ENCODE measurements around the gene SARDH. TPM values are rescaled to one million over a fixed set of nuclear protein-coding genes. Genes with fewer than 3 reads are reported as not detected.

SARDH gene, protein sequence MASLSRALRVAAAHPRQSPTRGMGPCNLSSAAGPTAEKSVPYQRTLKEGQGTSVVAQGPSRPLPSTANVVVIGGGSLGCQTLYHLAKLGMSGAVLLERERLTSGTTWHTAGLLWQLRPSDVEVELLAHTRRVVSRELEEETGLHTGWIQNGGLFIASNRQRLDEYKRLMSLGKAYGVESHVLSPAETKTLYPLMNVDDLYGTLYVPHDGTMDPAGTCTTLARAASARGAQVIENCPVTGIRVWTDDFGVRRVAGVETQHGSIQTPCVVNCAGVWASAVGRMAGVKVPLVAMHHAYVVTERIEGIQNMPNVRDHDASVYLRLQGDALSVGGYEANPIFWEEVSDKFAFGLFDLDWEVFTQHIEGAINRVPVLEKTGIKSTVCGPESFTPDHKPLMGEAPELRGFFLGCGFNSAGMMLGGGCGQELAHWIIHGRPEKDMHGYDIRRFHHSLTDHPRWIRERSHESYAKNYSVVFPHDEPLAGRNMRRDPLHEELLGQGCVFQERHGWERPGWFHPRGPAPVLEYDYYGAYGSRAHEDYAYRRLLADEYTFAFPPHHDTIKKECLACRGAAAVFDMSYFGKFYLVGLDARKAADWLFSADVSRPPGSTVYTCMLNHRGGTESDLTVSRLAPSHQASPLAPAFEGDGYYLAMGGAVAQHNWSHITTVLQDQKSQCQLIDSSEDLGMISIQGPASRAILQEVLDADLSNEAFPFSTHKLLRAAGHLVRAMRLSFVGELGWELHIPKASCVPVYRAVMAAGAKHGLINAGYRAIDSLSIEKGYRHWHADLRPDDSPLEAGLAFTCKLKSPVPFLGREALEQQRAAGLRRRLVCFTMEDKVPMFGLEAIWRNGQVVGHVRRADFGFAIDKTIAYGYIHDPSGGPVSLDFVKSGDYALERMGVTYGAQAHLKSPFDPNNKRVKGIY
- 100 to 1,000 TPM in 3 of 6 experiments, 10 to 100 TPM in 3; 67.3 to 183 (median 101) TPM for total RNA-seq
- long read RNA-seq, partial matches to known transcripts, result 8 of 13 reads
- long read RNA-seq, other reads (novel, unspliced or antisense), result 1 of 13 reads

DNA sequence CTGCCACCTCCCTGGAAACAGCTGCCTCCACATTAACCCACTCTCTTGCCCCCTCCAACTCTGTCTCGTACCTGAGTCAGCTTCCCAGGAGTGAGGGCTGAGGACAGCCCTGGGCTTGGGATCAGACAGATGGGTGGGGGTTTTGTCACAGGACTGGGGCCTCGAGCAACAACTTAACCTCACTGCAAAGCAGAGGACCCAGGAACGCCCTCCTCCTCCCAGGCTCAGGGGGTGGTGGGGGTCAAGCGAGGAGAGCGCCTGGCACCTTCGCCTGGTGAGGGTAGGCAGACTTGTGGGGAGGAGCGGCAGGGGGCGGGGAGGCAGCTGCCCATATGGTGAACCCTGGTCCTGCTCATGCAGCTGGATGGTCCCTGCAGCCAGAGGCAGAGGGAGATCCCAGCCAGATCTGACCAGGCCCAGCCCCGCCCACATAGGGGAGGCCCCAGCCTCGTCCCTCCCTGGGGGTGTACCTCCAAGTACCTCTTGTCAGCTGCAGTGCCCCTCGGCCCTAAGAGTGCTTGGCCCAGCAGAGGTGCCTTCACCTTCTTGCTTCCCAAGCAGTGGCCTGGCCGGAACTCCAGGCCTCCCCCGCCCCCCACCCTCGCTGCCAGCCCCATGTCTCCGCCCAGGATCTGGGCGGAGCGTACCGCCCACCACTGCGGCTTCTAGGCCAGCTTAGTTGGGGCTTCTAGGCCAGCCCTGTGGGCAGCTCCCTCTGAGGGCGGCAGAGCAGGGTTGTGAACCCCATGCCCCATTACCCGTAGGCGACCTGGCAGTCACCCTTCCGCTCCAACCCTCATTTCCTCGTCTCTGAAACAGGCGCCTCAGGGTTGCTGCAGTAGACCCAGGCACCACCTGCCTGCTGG lies at the start of gene SARDH:
SARDH (minus strand) TSS at position 579 of the 866 bp plus-strand sequence. CDS start 4,179 bp downstream, outside the sequence.
- Histone ChIP-seq H3K4me1 (peaks cover 0 to 60% (median 17%) of the 10 kb centered on the region in 4 donors), H3K36me3 (no peaks in the 10 kb centered on the region), H3K9me3 (no peaks in the 10 kb centered on the region), H3K27me3 (no peaks in the 10 kb centered on the region), H3K4me3 (peak within 1 kb of the TSS; percentile 34 to 79 (median 77)), H3K27ac (peak within 1 kb of the TSS in 2 of 3 donors; percentile 83 to 91)
- DNase-seq, result peak; percentile 86 to 95 (median 95)
- TF ChIP-seq, protein P1, sequence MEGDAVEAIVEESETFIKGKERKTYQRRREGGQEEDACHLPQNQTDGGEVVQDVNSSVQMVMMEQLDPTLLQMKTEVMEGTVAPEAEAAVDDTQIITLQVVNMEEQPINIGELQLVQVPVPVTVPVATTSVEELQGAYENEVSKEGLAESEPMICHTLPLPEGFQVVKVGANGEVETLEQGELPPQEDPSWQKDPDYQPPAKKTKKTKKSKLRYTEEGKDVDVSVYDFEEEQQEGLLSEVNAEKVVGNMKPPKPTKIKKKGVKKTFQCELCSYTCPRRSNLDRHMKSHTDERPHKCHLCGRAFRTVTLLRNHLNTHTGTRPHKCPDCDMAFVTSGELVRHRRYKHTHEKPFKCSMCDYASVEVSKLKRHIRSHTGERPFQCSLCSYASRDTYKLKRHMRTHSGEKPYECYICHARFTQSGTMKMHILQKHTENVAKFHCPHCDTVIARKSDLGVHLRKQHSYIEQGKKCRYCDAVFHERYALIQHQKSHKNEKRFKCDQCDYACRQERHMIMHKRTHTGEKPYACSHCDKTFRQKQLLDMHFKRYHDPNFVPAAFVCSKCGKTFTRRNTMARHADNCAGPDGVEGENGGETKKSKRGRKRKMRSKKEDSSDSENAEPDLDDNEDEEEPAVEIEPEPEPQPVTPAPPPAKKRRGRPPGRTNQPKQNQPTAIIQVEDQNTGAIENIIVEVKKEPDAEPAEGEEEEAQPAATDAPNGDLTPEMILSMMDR (IDR thresholded peaks at IDR 0.05), result peak in 1 of 4 donors; percentile 11
- peak; percentile 72 for TF ChIP-seq POLR2A (IDR thresholded peaks at IDR 0.05)
- 16% methylated on average over 6 of the region's 25 CpGs for WGBS (ENCODE audit: insufficient coverage, low coverage, low lambda C conversion rate, missing lambda C conversion rate)
- intact Hi-C loops (cut with DNase I), result loop anchor here in 1 of 2 donors (10.0 kb wide), 1 partner anchor 213 kb away; the partner anchor contains the start of gene MYMK
- peak; percentile 72 to 87 (median 78) for ATAC-seq

DNA sequence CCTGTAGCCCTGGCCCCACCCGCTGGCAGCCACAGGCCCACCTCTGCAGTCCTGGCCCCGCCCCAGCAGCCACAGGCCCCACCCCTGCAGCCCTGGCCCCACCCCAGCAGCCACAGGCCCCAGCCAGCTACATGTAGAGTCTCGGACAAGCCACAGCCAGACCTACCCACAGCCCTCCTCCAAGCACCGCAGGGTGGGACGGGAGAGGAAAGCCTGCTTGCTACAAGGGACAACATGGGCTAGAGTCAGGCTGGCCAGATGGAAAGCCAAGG lies 49.5 kb upstream of the SARDH start:
- H3K9me3 ChIP-seq, result no peaks in the 10 kb centered on the region
- intact Hi-C loops (cut with DNase I), result loop anchor here in 1 of 2 donors (5.0 kb wide), 1 partner anchor 215 kb away; no protein-coding TSS in a partner anchor
- no peaks in the 10 kb centered on the region for H3K27me3 ChIP-seq
- H3K27ac ChIP-seq, result no peak overlapping the region
- peak in 1 of 4 donors; percentile 2 for ATAC-seq
- DNase-seq, result no peak
- H3K4me1 ChIP-seq, result peaks cover 0 to 20% (median 10%) of the 10 kb centered on the region in 4 donors
- no peak overlapping the region for H3K4me3 ChIP-seq
- H3K36me3 ChIP-seq, result peaks cover 0 to 34% (median 3%) of the 10 kb centered on the region in 4 donors
- TF ChIP-seq, protein P1 (IDR thresholded peaks at IDR 0.05), result no peak
- no peak for TF ChIP-seq POLR2A (IDR thresholded peaks at IDR 0.05)
- no CpG with 5 or more reads among the region's 5 CpGs for WGBS (ENCODE audit: insufficient coverage, low coverage, low lambda C conversion rate, missing lambda C conversion rate)

DNA sequence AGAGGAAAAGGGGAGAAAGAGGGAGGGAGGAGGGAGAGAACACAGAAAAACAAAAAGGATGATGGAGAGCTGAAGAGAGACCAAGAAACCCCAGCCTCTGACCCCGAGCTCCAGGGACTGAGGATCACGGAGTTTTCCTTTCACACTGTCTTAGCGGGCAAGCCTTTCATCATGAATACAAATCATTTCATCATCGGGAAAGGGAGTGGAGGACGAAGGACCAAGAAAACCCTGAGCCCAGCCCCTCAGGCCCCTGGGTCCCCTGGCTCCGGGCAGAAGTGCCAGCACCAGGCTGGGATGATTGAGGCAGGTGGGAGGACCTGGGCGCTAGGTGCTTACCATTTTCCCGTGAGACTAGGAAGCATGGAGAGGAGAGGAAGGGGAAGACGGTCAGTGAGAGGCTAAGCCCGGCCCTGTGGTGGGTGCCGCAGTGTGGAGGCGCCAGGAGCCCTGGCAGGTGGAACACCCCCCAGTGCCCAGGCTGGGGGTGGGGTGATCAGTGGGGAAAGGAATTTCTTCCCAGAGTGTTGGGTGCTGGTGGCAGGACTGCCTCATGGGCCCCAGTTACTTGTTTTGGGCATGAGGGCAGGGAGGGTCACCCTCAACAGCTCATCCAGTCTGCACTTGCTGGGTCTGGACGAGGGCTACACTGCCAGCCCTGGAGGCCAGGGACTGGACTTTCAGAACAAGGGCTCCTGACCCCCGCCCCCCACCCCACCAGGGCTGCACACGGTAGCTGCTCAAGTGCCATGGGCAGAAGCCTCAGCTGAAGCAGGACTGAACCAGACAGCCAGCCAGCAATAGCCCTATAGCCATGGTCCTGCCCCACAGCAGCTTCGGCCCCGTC lies 49.0 kb upstream of the SARDH start:
- Histone ChIP-seq H3K9me3 (no peaks in the 10 kb centered on the region), H3K4me3 (no peak overlapping the region), H3K36me3 (peaks cover 0 to 34% (median 3%) of the 10 kb centered on the region in 4 donors), H3K4me1 (peaks cover 0 to 20% (median 10%) of the 10 kb centered on the region in 4 donors), H3K27ac (no peak overlapping the region), H3K27me3 (no peaks in the 10 kb centered on the region)
- TF ChIP-seq, protein P1 (IDR thresholded peaks at IDR 0.05), result no peak
- no peak for TF ChIP-seq POLR2A (IDR thresholded peaks at IDR 0.05)
- DNase-seq (no peak), ATAC-seq (no peak)
- WGBS (ENCODE audit: insufficient coverage, low coverage, low lambda C conversion rate, missing lambda C conversion rate), result 77% methylated on average over 5 of the region's 17 CpGs
- intact Hi-C loops (cut with DNase I), result loop anchor here in 1 of 2 donors (5.0 kb wide), 1 partner anchor 215 kb away; no protein-coding TSS in a partner anchor

Data from right lobe of liver (tissue), 6 donors.